OCI-LY7 (cell line): Measurements from ENCODE around the gene ODAPH. TPM values are rescaled to one million over a fixed set of nuclear protein-coding genes. Genes with fewer than 3 reads are reported as not detected.
"Not testable (repeated sequence)": the region's sequence is repeated elsewhere in the genome, so short reads cannot be mapped to it uniquely, and the experiment has no call there.

ENCODE experiments used
- Bru-seq: library from RNA; stranded (reverse); fragments of 400-500 nt; gene quantifications from one replicate; lab custom pipeline; 2021; lab: Mats Ljungman, UMichigan
- BruChase-seq, 2 experiments: library from RNA; stranded (reverse); fragments of 400-500 nt; gene quantifications; one replicate each; lab custom pipeline; 2021; lab: Mats Ljungman, UMichigan
- BruUV-seq: library from RNA; stranded (reverse); fragments of 400-500 nt; replicated peaks from 2 replicates; lab custom pipeline; 2021; lab: Mats Ljungman, UMichigan
- CTCF ChIA-PET: fragments of 300-600 bp; sonication (Branson Sonifier 250); formaldehyde crosslinking; loops from one replicate; lab custom pipeline; 2022; ENCODE audit warnings: antibody characterized with exemption; ENCODE audit not compliant: unreplicated experiment; lab: Charles Lee
- POLR2A ChIA-PET: fragments of 300-600 bp; sonication (Branson Sonifier 250); formaldehyde crosslinking; loops from one replicate; lab custom pipeline; 2022; ENCODE audit warnings: antibody characterized with exemption; lab: Charles Lee
- DNase-seq: peaks from one replicate; pipeline ENCODE4 v3.0.0-alpha.2; 2015; ENCODE audit warnings: low spot score
- H2AFZ ChIP-seq: fragments of 200-600 bp; sonication (generic), shearing (Covaris generic); 2 replicates; pipeline ENCODE4 v1.6.1; 2014; ENCODE audit warnings: mild to moderate bottlenecking, antibody characterized with exemption, low read length, moderate library complexity
- H3K27ac ChIP-seq: fragments of 200-600 bp; sonication (generic); 2 replicates; pipeline ENCODE4 v1.5.1; 2014; ENCODE audit warnings: mixed run types, low read depth, mild to moderate bottlenecking, moderate library complexity, low read length, inconsistent platforms; ENCODE audit not compliant: poor library complexity, severe bottlenecking
- H3K36me3 ChIP-seq: fragments of 200-600 bp; sonication (generic); 2 replicates; pipeline ENCODE4 v1.6.1; 2014; ENCODE audit warnings: mild to moderate bottlenecking, antibody characterized with exemption, low read length, moderate library complexity, mixed read lengths; ENCODE audit not compliant: insufficient read depth
- H3K4me1 ChIP-seq: fragments of 200-600 bp; sonication (generic); 2 replicates; pipeline ENCODE4 v1.5.1; 2014; ENCODE audit warnings: mild to moderate bottlenecking, low read length; ENCODE audit not compliant: insufficient read depth, poor library complexity, severe bottlenecking
- H3K4me2 ChIP-seq: fragments of 200-600 bp; sonication (generic); 2 replicates; pipeline ENCODE4 v1.6.1; 2014; ENCODE audit warnings: mild to moderate bottlenecking, low read length
- H3K4me3 ChIP-seq: fragments of 200-600 bp; sonication (generic); 2 replicates; pipeline ENCODE4 v1.5.1; 2014; ENCODE audit warnings: mild to moderate bottlenecking, low read depth, low read length; ENCODE audit not compliant: poor library complexity, severe bottlenecking
- H3K79me2 ChIP-seq: fragments of 200-600 bp; sonication (generic); 2 replicates; pipeline ENCODE4 v1.6.1; 2016; ENCODE audit warnings: low read depth, mild to moderate bottlenecking, low read length, moderate library complexity, mixed read lengths; ENCODE audit not compliant: insufficient read depth
- H3K9me2 ChIP-seq: fragments of 200-600 bp; sonication (generic); 2 replicates; pipeline ENCODE4 v1.6.1; 2016; ENCODE audit warnings: mild to moderate bottlenecking, low read length, mixed read lengths; ENCODE audit not compliant: insufficient read depth
- H3K9me3 ChIP-seq: fragments of 200-600 bp; sonication (generic); 2 replicates; pipeline ENCODE4 v1.6.1; 2014; ENCODE audit warnings: mild to moderate bottlenecking, mixed run types, low read length, mixed read lengths
- H4K20me1 ChIP-seq: fragments of 200-600 bp; sonication (generic); 2 replicates; pipeline ENCODE4 v1.6.1; 2014; ENCODE audit warnings: mild to moderate bottlenecking, antibody characterized with exemption, low read length, moderate library complexity, mixed read lengths; ENCODE audit not compliant: insufficient read depth
- EZH2phosphoT487 ChIP-seq: fragments of 200-600 bp; sonication (generic); IDR thresholded peaks from 2 replicates; pipeline ENCODE4 v1.6.1; 2018; ENCODE audit warnings: low read depth, borderline replicate concordance, mild to moderate bottlenecking, mixed run types, antibody characterized with exemption, low read length, moderate library complexity, mixed read lengths
- intact Hi-C: fragments of 100-400 bp; cut with micrococcal nuclease; formaldehyde crosslinking; loops from one replicate; pipeline ENCODE4 v1.10.0; 2022; ENCODE audit not compliant: unreplicated experiment
- long read RNA-seq: library from polyadenylated mRNA; stranded (forward); transcript quantifications from one replicate; pipeline ENCODE4 v2.0.0, GENCODE V29; 2022
- total RNA-seq, 2 experiments: library from RNA; depleted of rRNA in 1 of 2; stranded (reverse); fragments of >200 nt in 1 of 2; shearing (Covaris generic) in 1 of 2; gene quantifications; 2 replicates each; pipeline ENCODE4 v1.2.3, GENCODE V29; 2014 to 2022
- TF ChIP-seq, protein P1 (sequence below): fragments of 200-600 bp; sonication (generic); conservative IDR thresholded peaks from 2 replicates; pipeline ENCODE4 v1.5.1; 2014; ENCODE audit warnings: mild to moderate bottlenecking, antibody characterized with exemption, low read length, moderate library complexity, mixed read lengths

ODAPH gene, protein sequence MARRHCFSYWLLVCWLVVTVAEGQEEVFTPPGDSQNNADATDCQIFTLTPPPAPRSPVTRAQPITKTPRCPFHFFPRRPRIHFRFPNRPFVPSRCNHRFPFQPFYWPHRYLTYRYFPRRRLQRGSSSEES
- not detected in 2 replicates for total RNA-seq (2014; rRNA removed; shearing (Covaris generic))
- total RNA-seq (2022), result 0.40 TPM in 1 of 2 replicates, not detected in the other
- percentile 25 among the genes with signal in this experiment for Bru-seq, nascent RNA
- BruChase-seq, experiment 1, labeled RNA remaining after a 6-hour chase, result percentile 27 among the genes with signal in this experiment
- percentile 26 among the genes with signal in this experiment for BruChase-seq, experiment 2, labeled RNA remaining after a 2-hour chase
- long read RNA-seq, result 0 reads

DNA sequence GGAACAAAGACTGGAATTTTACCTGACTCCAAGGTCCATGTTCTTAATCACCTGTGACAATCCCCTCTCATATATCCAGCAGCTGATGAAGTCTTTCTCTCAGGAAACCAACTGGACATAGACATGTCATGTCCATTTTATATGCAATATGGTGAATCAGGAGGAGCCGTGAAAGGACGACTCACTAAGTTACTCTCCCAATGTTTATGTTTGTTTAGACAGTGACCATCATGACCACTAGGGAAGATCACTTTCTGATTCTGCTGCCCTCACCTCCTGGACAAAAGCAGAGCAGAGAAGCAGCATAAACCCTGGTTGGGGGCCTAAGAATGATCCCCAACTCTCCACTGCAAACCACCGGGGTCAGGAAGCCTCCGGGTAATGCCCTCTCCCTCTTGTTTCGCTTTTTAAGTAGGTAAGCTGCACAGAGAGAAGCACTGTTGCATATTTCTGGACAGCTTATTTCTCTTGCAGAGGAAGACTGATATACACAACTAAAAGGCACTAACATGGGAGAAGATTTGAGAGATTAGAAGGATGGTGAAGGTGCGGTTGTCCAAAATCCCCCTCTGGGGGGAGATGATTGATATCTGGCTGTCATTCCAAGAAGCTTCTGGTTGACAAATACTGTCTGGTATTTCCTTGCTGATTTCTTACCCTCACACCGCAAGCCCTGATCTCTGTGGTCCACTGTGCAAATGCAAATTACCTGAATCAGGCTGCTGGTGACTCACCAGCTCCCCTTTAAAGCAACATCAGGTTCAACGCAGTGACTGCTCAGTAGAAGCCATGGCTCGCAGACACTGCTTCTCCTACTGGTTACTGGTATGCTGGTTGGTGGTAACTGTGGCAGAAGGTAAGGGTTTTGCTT, at the start of gene ODAPH:
TSS of gene ODAPH (plus strand) at position 773 of the 871 bp plus-strand sequence. CDS start at position 790, 17 bp downstream.
- Histone ChIP-seq H3K4me2 (peak within 1 kb of the TSS; percentile 38; the same call in 1 of the 2 replicates), H3K9me3 (no peaks in the 10 kb centered on the region), H3K4me3 (no peak within 1 kb of the TSS), H3K79me2 (no peaks in the 10 kb centered on the region), H3K9me2 (no peaks in the 10 kb centered on the region), H3K27ac (no peak within 1 kb of the TSS), H2AFZ (peak within 1 kb of the TSS; percentile 5; the same call in 1 of the 2 replicates), H3K36me3 (no peaks in the 10 kb centered on the region), H4K20me1 (no peaks in the 10 kb centered on the region), H3K4me1 (no peaks in the 10 kb centered on the region)
- ChIA-PET POLR2A (interaction anchor here (1.3 to 1.9 kb wide), 3 partner anchors 9 to 41 kb away, joined by 3 to 5 read pairs (median 5); partner anchors contain the start of genes RCHY1 and THAP6), CTCF (no interaction called here)
- intact Hi-C loops, result no loop called here
- TF ChIP-seq, protein P1, sequence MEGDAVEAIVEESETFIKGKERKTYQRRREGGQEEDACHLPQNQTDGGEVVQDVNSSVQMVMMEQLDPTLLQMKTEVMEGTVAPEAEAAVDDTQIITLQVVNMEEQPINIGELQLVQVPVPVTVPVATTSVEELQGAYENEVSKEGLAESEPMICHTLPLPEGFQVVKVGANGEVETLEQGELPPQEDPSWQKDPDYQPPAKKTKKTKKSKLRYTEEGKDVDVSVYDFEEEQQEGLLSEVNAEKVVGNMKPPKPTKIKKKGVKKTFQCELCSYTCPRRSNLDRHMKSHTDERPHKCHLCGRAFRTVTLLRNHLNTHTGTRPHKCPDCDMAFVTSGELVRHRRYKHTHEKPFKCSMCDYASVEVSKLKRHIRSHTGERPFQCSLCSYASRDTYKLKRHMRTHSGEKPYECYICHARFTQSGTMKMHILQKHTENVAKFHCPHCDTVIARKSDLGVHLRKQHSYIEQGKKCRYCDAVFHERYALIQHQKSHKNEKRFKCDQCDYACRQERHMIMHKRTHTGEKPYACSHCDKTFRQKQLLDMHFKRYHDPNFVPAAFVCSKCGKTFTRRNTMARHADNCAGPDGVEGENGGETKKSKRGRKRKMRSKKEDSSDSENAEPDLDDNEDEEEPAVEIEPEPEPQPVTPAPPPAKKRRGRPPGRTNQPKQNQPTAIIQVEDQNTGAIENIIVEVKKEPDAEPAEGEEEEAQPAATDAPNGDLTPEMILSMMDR, result no peak
- TF ChIP-seq EZH2phosphoT487, result no peak
- no peak for DNase-seq
- no TSS peak for BruUV-seq

DNA sequence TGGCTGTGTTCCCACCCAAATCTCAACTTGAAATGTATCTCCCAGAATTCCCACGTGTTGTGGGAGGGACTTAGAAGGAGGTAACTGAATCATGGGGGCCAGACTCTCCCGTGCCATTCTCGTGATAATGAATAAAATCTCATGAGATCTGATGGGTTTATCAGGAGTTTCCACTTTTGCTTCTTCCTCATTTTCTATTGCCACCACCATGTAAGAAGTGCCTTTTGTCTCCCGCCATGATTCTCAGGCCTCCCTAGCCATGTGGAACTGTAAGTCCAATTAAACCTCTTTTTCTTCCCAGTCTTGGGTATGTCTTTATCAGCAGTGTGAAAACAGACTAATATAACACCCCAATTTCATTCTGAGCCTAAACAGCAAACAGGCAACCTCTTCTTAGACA, 46.3 kb upstream of the ODAPH start:
- H3K27ac ChIP-seq, CTCF ChIA-PET, POLR2A ChIA-PET, intact Hi-C loops, H4K20me1 ChIP-seq, H3K4me2 ChIP-seq, BruUV-seq, H2AFZ ChIP-seq, DNase-seq, H3K9me2 ChIP-seq, H3K4me3 ChIP-seq: not testable (repeated sequence)
- H3K4me1 ChIP-seq, result peaks cover 19% of the 10 kb centered on the region
- peaks cover 82% of the 10 kb centered on the region for H3K79me2 ChIP-seq
- H3K36me3 ChIP-seq, result peaks cover 67% of the 10 kb centered on the region
- H3K9me3 ChIP-seq, result peaks cover 23% of the 10 kb centered on the region; the same call in 1 of the 2 replicates

DNA sequence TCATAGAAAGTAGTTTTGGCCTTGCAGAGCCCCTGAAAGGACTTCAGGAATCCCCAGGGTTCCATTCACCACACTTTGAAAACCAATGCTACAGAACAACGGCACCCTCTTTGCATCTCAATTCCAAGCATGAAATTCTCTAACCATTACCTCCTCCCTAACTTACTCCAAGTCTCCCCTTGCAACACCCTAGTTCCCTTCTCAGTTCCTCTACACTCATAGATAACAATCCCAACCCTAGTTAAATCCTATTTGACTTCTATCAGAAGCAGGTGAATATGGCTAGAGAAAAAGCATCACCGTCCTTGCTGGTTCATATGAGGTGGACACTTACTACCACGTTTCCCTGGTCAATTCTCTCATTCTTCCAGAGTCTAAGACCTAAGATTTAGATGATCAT, 44.0 kb upstream of the ODAPH start:
- no peaks in the 10 kb centered on the region for H3K9me2 ChIP-seq
- peaks cover 34% of the 10 kb centered on the region for H3K4me1 ChIP-seq
- peak overlapping the region; percentile 92 for H3K27ac ChIP-seq
- H3K4me3 ChIP-seq, result peak overlapping the region; percentile 87
- peak overlapping the region; percentile 98 for H3K4me2 ChIP-seq
- H3K79me2 ChIP-seq, result peaks cover 87% of the 10 kb centered on the region
- BruUV-seq, result no TSS peak
- no peak for DNase-seq
- intact Hi-C loops, result loop anchor here (10.0 kb wide), 1 partner anchor 1643 kb away; the partner anchor contains the start of gene CCNG2
- H3K36me3 ChIP-seq, result peaks cover 48% of the 10 kb centered on the region
- peaks cover 23% of the 10 kb centered on the region; the same call in 1 of the 2 replicates for H3K9me3 ChIP-seq
- no peak overlapping the region for H2AFZ ChIP-seq
- TF ChIP-seq, protein P1, result no peak
- TF ChIP-seq EZH2phosphoT487, result no peak
- H4K20me1 ChIP-seq, result peaks cover 8% of the 10 kb centered on the region; the same call in 1 of the 2 replicates
- ChIA-PET CTCF (no interaction called here), POLR2A (interaction anchor here (1.4 to 1.5 kb wide), 2 partner anchors 12 to 15 kb away, joined by 5 to 6 read pairs; no protein-coding TSS in a partner anchor)
